Measurements from ENCODE around the gene DISC1.

- TF ChIP-seq EZH2 (IDR thresholded peaks at IDR 0.05; ENCODE audit: borderline replicate concordance, low read depth, low read length, poor library complexity, severe bottlenecking): no peak
- no peak for TF ChIP-seq CTCF (conservative IDR thresholded peaks at IDR 0.05; ENCODE audit: low read depth, low read length)
Measured at GRCh38 chr1:231592809-231593208, 33.8 kb upstream of the DISC1 start.
